K562 treated with DMSO at 1 percent for 12 hours (cell line): Measurements from ENCODE around the gene GDPD3. TPM values are rescaled to one million over a fixed set of nuclear protein-coding genes. Genes with fewer than 3 reads are reported as not detected.

Experiments
- total RNA-seq: library from RNA; unstranded; fragments of 300-600 nt; gene quantifications from 2 replicates; pipeline ENCODE4 v1.2.3, GENCODE V29; 2022; ENCODE audit not compliant: insufficient read depth

GDPD3 gene, protein sequence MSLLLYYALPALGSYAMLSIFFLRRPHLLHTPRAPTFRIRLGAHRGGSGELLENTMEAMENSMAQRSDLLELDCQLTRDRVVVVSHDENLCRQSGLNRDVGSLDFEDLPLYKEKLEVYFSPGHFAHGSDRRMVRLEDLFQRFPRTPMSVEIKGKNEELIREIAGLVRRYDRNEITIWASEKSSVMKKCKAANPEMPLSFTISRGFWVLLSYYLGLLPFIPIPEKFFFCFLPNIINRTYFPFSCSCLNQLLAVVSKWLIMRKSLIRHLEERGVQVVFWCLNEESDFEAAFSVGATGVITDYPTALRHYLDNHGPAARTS
- 1.3 and 1.9 TPM in 2 replicates for total RNA-seq

GRCh38 chr16:30113031-30113710, at the start of gene GDPD3:
Gene GDPD3 (minus strand): TSS chr16:30113537. CDS start chr16:30113478, 59 bp downstream.

DNA sequence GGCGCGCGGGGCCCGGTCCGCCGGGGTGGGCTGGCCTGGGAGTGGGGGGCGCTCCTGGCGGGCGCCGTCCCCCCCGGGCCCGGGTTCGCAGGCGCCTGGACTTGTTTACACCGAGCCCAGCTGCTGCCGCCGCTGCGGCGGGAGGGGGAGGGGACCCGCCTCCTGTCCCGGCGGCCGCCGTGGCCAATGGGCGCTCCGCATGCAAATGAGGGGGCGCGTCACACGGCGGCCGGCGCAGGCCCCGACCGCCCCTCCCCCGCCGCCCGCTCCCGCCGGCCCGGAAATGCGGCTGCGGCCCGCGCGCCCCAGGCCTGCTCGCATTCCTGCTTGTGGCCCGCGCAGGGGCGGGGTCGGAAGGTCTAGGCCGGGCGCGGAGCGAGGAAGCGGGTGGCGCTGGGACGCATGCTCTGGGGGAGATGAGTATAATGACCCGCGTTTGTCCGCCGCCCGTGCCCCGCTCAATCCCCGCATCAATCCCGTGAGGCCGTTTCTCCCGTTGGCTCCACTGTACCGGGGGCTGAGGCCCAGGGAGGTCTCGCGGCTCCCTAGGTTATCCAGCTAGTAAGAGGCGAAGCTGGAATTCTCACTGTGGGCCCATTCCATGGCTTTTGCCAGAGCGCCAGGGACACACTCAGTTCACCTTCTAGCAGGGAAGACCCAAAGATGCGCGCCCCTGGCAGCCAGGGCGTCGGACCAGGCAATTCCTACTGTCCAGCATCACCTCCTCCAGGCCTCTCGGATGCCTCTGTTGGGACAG, 17.1 kb downstream of the GDPD3 start, which contains the start of gene YPEL3:
Gene YPEL3 (minus strand): TSS at position 109 of the 757 bp plus-strand sequence. CDS start 731 bp downstream, outside the sequence.

DNA sequence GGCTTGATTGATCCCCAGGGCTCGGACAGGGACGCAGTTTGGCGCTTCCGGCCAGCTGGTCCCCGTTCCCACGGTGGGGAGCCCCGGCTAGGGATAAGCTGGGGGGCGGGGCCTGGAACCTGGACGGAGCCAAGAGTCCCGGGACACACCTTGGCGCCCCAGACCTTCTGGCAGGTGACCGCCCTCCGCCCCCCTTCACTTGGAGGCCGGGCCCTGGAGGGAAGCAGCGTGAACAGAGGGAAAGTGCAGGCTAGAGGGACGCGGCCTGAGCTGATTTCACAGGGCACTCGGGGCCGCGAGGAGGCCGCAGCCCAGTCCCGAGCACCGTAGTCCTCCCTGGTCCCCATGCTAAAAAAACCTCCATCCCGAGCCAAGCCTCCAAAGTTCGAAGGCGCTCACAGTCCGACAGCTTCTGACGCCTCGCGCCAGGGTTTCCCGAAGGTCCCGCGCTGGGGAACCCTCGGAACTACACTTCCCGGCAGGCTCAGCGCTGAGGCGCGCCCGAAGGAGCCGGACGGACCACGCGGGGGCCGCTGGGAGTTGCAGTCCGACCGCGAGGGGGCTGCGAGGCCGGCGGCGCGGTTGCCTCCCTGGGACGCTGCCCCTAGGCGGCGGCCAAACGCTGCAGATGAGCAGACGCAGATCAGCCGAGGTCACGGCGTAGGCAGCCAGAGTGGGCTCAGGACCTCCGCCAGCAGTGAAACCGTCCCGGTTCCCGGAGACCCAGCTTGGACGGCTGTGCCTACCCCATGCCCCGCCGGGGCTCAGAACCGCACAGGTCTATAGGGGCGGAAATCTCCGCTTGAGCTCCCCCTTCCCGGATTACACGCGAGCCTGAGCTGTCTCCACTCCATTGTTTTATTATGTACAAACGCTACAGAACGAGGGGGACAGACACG, 21.6 kb downstream of the GDPD3 start, which contains the start of gene TBX6:
Gene TBX6 (minus strand): TSS at position 451 of the 899 bp plus-strand sequence. CDS start 731 bp downstream, outside the sequence.

DNA sequence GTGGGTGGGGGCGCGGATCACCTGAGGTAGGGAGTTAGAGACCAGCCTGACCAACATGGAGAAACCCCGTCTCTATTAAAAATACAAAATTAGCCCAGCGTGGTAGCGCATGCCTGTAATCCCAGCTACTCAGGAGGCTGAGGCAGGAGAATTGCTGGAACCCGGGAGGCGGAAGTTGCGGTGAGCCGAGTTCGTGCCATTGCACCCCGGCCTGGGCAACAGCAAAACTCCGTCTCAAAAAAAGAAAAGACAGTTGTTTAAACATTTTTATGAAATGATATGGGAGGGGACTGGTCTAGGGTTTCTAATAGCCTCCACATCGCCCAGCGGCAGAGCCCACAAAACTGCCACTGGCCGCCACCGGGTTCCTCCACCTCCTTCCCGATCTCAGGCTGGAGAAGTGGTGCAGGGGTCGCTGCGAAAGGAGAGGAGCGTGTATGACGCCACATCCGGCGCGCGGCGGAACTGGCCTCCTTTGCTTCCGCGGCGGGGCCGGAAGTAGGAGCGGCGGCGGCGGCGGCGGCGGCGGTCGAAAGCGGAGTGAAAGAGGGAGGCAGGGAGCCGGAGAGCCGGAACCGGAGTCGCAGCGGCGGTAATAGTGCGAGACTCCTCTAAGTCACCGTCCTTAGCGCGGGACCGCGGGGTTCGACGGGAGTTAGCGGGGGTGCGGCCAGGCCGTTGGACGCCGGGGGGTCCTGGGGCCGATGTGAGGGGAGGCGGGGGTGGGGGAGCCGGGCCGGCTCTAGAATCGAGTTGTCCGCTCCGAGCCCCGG, 37.6 kb downstream of the GDPD3 start, which contains the start of gene PPP4C:
Gene PPP4C (plus strand): TSS at position 492 of the 773 bp plus-strand sequence. CDS start 384 bp downstream, outside the sequence.

DNA sequence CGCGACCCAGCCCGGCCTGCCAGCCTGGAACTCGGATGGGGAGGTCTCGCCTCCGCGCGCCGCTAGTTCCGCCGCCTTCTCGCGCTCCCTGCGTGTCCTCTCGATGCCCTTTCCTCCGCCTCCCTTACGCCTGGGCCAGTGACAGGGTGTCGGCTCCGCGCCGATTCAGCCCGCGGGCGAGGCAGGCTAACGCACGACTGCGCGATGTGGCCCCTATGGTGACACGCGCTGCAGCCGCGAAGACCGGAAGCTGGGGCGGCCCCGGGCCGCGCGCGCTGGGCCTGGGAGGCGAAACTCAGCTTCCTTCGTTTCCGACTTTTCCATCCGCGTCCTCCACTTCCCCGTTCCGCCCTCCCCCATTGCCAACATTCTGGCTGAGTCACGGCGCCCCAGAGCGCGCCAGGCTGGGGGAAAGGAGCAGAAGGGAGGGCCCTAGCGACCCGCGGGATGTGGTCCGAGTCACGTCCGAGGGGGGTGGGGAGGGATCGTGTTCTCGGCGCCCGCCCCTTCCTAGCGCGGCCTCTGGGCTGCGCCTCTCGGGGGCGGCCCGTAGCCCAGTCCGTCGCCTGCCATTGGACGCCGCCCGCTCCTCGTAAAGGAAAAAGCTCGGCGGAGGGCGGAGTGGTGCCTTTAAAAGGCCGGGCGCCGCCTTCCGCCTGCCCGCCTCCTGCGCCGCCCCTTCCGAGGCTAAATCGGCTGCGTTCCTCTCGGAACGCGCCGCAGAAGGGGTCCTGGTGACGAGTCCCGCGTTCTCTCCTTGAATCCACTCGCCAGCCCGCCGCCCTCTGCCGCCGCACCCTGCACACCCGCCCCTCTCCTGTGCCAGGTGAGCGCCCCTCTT, 48.0 kb downstream of the GDPD3 start, which contains the start of gene ALDOA:
Gene ALDOA (plus strand): TSS at position 659 of the 841 bp plus-strand sequence. CDS start 1,138 bp downstream, outside the sequence.

Other genes with a start within 250 kb of the GDPD3 start
- 2.8 and 3.6 TPM in 2 replicates for gene SEZ6L2, start 214.0 kb downstream of the GDPD3 start, total RNA-seq
- not detected in 2 replicates for gene ASPHD1, start 213.0 kb downstream of the GDPD3 start, total RNA-seq
- gene KCTD13, start 187.3 kb downstream of the GDPD3 start, total RNA-seq = 27.1 and 44.6 TPM in 2 replicates
- 166 and 188 TPM in 2 replicates for gene TMEM219, start 151.5 kb downstream of the GDPD3 start, total RNA-seq
- gene TAOK2, start 139.7 kb downstream of the GDPD3 start, total RNA-seq = 38.3 and 60.9 TPM in 2 replicates
- 23.6 and 28.9 TPM in 2 replicates for gene HIRIP3, start 117.9 kb downstream of the GDPD3 start, total RNA-seq
- gene INO80E, start 117.3 kb downstream of the GDPD3 start, total RNA-seq = 95.4 and 119 TPM in 2 replicates
- 0.99 and 2.0 TPM in 2 replicates for gene DOC2A, start 102.5 kb downstream of the GDPD3 start, total RNA-seq
- not detected in 2 replicates for gene C16orf92, start 90.3 kb downstream of the GDPD3 start, total RNA-seq
- gene TLCD3B, start 82.3 kb downstream of the GDPD3 start, total RNA-seq = 0.61 and 1.6 TPM in 2 replicates
- 2,121 and 2,279 TPM in 2 replicates for gene ALDOA, start 47.8 kb downstream of the GDPD3 start, total RNA-seq
- gene PPP4C, start 37.5 kb downstream of the GDPD3 start, total RNA-seq = 260 and 325 TPM in 2 replicates
- 0.48 TPM in 1 of 2 replicates, not detected in the other for gene TBX6, start 21.6 kb downstream of the GDPD3 start, total RNA-seq
- 75.6 and 79.1 TPM in 2 replicates for gene YPEL3, start 17.3 kb downstream of the GDPD3 start, total RNA-seq
- 50.2 and 62.3 TPM in 2 replicates for gene MAPK3, start 9.7 kb upstream of the GDPD3 start, total RNA-seq
- gene CORO1A, start 70.1 kb upstream of the GDPD3 start, total RNA-seq = 37.8 and 46.1 TPM in 2 replicates
- 14.8 and 43.1 TPM in 2 replicates for gene BOLA2B, start 80.1 kb upstream of the GDPD3 start, total RNA-seq
- gene SLX1A, start 80.3 kb upstream of the GDPD3 start, total RNA-seq = 45.5 and 56.0 TPM in 2 replicates
- 2.1 and 5.5 TPM in 2 replicates for gene SULT1A3, start 85.7 kb upstream of the GDPD3 start, total RNA-seq
- 1.3 TPM in 1 of 2 replicates, not detected in the other for gene NPIPB13, start 134.9 kb upstream of the GDPD3 start, total RNA-seq
- gene CD2BP2, start 241.8 kb upstream of the GDPD3 start, total RNA-seq = 27.5 and 38.1 TPM in 2 replicates